RKO (cell line): Measurements from ENCODE around the gene SMCHD1.
"Not testable (repeated sequence)": the region's sequence is repeated elsewhere in the genome, so short reads cannot be mapped to it uniquely, and the experiment has no call there.

Source experiments
- DNase-seq: peaks from one replicate; pipeline ENCODE4 v3.0.0-alpha.2; 2016; ENCODE audit warnings: low spot score

Gene SMCHD1

GRCh38 chr18:2814928-2815327, 159.4 kb downstream of the SMCHD1 start:
- DNase-seq, result no peak

DNA sequence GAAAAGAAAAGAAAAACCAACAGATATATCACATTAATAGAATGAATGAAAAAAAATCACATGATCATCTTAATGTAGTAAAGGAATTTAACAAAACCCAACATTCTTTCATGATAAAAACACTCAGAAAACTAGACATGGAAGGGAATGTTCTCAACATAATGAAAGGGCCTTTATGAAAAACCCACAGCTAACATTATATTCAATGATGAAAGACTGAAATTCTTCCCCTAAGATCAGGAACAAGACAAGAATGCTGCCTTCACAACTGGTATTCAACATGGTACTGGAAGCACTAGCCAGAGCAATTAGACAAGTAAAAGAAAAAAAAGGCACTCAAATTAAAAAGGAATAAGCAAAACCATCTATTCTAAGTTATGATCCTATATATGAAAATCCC, 162.8 kb downstream of the SMCHD1 start:
- DNase-seq, result no peak

GRCh38 chr18:2821695-2822094, 166.2 kb downstream of the SMCHD1 start:
- no peak for DNase-seq

DNA sequence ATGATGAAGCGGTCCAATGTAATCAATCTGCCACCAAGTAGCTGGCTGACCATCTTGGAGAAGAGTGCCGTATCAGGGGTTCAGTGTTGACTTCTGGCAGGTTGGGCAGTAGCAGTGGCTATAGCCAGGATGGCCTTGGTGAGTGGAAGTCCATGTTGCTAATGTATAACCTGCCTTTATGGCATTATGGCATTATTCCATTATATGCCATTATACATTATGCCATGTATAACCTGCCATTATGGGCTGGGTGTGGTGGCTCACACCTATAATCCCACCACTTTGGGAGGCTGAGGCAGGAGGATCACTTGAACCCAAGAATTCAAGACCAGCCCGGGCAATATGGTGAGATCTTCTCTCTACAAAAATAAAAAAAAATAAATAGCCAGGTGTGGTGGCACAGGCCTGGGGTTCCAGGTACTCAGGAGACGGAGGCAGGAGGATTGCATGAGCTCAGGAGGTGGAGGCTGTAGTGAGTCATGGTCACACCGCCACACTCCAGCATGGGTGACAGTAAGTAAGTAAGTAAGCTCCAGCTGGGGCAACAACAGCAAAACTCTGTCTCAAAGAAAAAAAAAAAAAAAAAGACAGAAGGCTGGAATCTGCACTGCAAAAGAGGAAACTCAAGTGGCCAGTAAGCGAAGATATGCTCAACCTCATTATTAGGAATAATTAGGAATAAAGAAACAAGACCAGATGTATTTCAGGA, 166.8 kb downstream of the SMCHD1 start:
- no peak for DNase-seq

DNA sequence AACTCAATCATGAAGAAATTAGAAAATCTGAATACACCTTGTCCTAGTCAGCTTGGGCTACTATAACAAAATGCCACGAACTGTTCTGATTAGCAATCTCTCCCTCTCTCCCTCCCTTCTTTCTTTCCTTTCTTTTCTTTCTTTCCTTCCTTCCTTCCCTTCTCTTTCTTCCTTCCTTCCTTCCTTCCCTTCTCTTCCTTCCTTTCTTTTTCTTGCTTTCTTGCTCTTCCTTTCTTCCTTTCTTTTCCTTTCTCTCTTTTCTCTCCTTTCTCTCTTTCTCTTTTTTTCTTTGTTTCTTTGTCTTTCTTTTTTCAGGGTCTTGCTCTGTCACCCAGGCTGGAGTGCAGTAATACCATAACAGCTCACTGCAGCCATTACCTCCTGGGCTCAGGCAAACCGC, 167.7 kb downstream of the SMCHD1 start:
- no peak for DNase-seq

GRCh38 chr18:2823966-2824365, 168.4 kb downstream of the SMCHD1 start:
- no peak for DNase-seq

DNA sequence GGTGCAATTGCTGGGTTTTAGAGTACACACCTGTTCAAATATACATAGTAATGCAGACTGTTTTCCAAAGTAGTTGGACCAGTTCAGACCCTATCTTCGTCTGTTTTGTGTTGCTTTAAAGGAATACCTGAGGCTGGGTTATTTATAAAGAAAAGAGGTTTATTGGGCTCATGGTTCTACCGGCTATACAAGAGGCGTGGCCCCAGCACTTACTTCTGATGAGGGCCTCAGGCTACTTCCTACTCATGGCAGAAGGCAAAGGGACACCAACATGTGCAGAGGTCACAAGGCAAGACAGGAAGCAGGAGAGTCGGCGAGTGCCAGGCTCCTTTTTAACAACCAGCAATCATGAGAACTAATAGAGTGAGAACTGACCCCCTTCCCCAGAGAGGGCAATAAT, 169.3 kb downstream of the SMCHD1 start:
- DNase-seq, result no peak

GRCh38 chr18:2825613-2826175, 170.2 kb downstream of the SMCHD1 start:
- DNase-seq, result no peak

DNA sequence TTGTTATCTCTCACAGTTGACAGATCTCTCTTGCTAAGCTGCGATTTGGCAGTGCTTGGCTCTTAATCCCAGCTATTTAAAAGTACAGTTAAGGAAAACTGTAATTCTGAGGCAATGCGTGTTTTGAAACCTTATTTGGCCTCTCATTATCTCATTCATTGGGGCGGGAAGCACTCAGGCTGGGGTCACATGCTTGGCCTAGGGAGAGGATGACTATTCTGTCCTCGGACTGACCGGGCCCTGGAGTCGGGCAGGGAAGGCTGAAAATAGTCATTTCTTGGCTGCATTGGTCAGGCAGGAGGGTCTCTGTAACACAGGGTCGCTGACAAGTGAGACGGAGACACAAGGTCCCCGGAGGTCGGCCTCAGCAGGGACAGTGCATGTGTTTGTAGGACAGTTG, 171.1 kb downstream of the SMCHD1 start:
- DNase-seq, result no peak

GRCh38 chr18:2827061-2827460, 171.5 kb downstream of the SMCHD1 start:
- no peak for DNase-seq

DNA sequence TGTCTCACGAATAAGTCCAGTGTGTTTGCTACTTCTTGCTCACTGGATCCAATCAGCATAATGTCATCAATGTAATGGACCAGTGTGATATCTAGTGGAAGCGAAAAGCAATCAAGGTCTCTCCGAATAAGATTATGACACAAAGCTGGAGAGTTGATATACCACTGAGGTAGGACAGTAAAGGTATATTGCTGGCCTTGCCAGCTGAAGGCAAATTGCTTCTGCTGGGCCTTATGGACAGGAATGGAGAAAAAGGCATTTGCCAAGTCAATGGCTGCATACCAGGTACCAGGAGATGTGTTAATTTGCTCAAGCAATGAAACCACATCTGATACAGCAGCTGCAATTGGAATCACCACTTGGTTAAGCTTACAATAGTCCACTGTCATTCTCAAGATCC, 180.6 kb downstream of the SMCHD1 start:
- DNase-seq, result not testable (repeated sequence)

DNA sequence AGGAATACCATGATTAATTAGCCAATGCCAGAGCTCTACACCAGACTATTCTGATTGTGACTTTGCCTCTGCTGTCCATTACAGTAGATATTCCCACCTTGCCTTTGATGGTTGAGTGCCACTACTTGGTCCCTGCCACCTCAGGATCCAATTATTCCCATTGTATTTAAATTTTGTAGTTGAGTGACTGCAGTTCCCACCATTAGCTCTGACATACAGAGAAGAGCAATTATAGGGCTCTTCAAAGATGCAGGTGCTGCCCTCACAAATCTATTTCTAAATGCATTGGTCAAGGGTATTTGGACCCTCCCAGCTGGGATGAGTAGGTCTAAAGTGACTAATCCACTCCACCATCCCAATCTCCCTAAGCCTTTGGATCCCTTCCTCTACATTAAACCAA, 181.8 kb downstream of the SMCHD1 start:
- DNase-seq, result not testable (repeated sequence)

DNA sequence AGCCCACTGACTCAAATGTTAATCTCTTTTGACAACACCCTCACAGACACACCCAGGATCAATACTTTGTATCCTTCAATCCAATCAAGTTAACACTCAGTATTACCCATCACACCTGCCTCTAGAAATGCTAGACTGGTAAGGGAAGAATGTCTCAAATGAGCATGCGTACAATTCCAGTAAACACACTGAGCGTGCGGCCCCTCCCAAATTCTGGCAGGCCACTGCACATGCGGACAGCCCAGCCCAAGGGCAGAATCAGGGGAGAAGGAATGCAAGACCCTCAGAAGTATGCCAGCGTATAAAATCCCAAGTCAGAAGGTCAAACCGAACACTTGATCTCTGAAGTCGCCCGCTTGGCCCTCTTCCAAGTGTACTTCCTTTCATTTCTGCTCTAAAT, 183.7 kb downstream of the SMCHD1 start:
- no peak for DNase-seq

- DNase-seq, result no peak
Measured at GRCh38 chr18:2840521-2840920, 185.0 kb downstream of the SMCHD1 start.

- DNase-seq, result no peak
Measured at GRCh38 chr18:2843146-2843545, 187.6 kb downstream of the SMCHD1 start.

DNA sequence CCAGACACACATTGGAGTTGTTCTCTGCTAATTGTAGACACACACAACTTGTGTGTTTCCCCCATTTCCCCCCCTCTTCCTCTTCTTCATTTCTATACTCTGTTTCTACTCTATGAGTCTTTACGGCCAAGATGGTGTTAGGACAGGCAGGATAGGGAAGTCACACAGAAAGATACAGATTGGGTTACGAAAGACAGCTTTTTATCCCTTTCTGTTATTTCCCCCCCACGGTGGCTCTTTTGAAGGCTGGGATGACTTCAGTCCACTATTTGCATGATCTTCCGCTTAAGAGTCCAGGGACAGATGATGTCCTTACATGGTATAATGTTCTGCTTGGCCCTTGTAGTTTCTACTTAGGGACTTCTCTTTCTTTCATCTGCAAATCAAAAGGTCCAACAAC, 189.6 kb downstream of the SMCHD1 start:
- no peak for DNase-seq

GRCh38 chr18:2846636-2847316, 191.2 kb downstream of the SMCHD1 start, which contains the start of gene EMILIN2:
EMILIN2 (plus strand) TSS chr18:2847006; CDS start chr18:2847189, 183 bp downstream.
- DNase-seq, result no peak

GRCh38 chr18:2847317-2848246, 192.1 kb downstream of the SMCHD1 start:
- DNase-seq, result no peak

DNA sequence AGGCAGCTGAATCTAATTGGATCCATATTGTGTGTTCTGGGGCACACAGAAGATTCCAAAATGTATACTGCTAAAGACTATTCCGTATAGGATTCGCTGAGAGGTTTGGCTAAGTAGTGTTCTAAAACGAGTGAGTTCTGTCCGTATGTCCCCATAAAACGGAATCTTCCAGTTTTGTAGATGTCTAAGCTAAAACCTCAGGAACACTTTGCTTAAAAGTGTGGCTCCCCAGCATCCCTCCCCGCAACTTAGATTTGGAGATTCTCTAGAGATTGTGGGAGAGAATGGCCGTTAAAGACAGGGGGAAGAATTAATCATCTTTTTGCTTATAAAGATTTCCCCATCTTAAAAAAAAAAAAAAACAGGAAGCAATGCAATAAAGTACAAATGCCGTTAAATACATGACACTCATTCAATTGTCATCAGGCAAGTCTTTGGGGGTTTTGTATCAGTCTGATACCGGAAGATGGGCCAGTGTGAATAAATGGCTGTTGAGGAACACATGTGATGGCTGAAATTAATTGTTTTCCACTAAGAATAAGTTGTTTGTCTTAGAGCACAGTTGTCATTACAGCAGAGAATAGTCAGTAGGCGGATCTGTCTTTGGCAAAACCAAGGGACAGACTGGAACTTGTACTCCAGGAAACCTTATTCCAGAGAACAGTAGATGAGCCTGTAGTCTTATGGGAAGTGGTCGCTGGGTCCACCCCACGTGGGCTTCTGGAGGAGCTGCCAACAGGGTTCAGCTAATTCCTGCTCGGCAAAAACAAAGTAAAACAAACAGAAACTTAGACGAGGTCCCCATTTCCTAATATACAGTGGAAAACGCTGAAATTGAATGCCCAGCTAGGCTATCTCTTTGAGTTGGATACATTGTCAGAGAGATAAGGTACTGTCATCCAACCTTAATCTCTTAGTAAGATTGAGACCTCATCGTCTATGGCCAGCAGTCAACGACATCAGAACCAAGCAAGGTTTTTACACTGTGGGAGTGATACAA, 193.0 kb downstream of the SMCHD1 start:
- DNase-seq, result no peak

DNA sequence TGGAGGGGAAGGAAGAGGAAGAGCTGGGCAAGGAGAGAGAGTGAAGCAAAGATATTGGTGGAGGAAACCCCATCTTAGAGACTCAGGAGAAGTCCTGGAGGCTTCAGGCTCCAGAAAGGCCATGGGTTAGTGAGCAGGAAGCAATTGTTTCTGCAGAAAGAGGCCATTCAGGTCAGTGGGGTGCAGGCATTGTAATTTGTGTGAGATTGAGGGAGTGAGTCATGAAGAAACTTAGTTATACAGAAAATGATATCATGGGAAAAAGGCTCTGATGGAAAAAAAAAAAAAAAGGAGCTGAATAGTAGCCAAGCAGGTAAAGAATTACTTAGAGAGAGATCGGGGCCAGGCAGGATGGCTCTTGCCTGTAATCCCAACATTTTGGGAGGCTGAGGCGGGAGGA, 195.3 kb downstream of the SMCHD1 start:
- no peak for DNase-seq

DNA sequence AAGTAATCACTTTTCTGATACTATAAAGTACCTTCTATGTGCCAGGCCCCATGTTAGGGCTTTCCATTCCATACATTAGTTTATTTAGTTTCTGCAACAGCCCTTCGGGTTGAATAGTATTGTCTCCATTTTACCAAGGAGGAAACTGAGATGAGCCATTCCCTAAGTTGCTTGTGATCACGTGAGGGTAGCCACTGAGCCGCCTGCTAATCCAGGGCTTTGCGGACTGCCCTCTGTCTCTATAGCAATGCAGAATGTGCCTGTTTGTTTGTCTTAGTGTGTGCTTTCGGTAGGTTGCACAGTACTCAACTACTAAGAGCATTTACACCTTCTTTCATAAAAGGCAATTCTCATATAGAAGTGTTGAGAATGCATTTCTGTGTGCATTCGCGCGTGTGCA, 196.2 kb downstream of the SMCHD1 start:
- DNase-seq, result no peak
